Heart left ventricle (tissue), 16 donors: ENCODE measurements around the gene CENATAC. TPM values are rescaled to one million over a fixed set of nuclear protein-coding genes. Genes with fewer than 3 reads are reported as not detected.

Source experiments
- ATAC-seq, 4 donors: fragments of 200-7000 bp; cut with Tn5 transposase; one replicate each; pipeline ENCODE4 v1.9.1; 2020 to 2022; ENCODE audit warnings: moderate library complexity in 4 of 4, mild to moderate bottlenecking in 3 of 4, moderate number of reproducible peaks in 1 of 4
- DNase-seq, 5 donors: peaks; one replicate each; pipeline ENCODE4 v3.0.0-alpha.2; 2020
- H3K27ac ChIP-seq, 12 donors: fragments of 200-600 bp; sonication (generic) in 4 of 12; one replicate each; pipeline versions ENCODE4 v1.5.0 to v1.8.0; 2016 to 2022; ENCODE audit warnings: mild to moderate bottlenecking in 2 of 12
- H3K27me3 ChIP-seq, 9 donors: fragments of 200-600 bp; sonication (generic) in 2 of 9; one replicate each; pipeline versions ENCODE4 v1.5.1 to v1.8.0; 2016 to 2022; ENCODE audit warnings: mild to moderate bottlenecking in 3 of 9
- H3K36me3 ChIP-seq, 9 donors: fragments of 200-600 bp; sonication (generic) in 2 of 9; one replicate each; pipeline versions ENCODE4 v1.5.0 to v1.8.0; 2018 to 2022; ENCODE audit warnings: mild to moderate bottlenecking in 2 of 9
- H3K4me1 ChIP-seq, 12 donors: fragments of 200-600 bp; sonication (generic) in 4 of 12; one replicate each; pipeline versions ENCODE4 v1.5.0 to v1.8.0; 2016 to 2022; ENCODE audit warnings: mild to moderate bottlenecking in 3 of 12
- H3K4me3 ChIP-seq, 12 donors: fragments of 200-600 bp; sonication (generic) in 4 of 12; one replicate each; pipeline versions ENCODE4 v1.5.0 to v1.8.0; 2017 to 2022; ENCODE audit warnings: mild to moderate bottlenecking in 9 of 12, moderate library complexity in 4 of 12
- H3K9me3 ChIP-seq, 12 donors: fragments of 200-600 bp; sonication (generic) in 4 of 12; one replicate each; pipeline versions ENCODE4 v1.5.0 to v1.8.0; 2016 to 2022; ENCODE audit warnings: mild to moderate bottlenecking in 1 of 12
- CTCF ChIP-seq, 12 donors: fragments of 200-600 bp; sonication (generic) in 4 of 12; IDR thresholded peaks; one replicate each; pipeline versions ENCODE4 v1.5.0 to v1.8.0; 2018 to 2022; ENCODE audit warnings: antibody characterized with exemption in 12 of 12, mild to moderate bottlenecking in 5 of 12
- POLR2A ChIP-seq, 2 donors: fragments of 450-650 bp; IDR thresholded peaks; one replicate each; pipeline ENCODE4 v1.6.1; 2017; ENCODE audit warnings: antibody characterized with exemption in 2 of 2, mild to moderate bottlenecking in 2 of 2, moderate library complexity in 2 of 2
- WGBS, 4 donors: extraction: QIAGEN DNeasy Blood & Tissue Kit in 2 of 4; methylation state at CpG; one replicate each; pipeline versions ENCODE4 v1.1.5 to v1.1.7; 2013 to 2018; 5-methylcytosine and 5-hydroxymethylcytosine counted together
- intact Hi-C, 10 donors: fragments of 100-400 bp; cut with DNase I; formaldehyde crosslinking; loops; one replicate each; pipeline versions ENCODE4 v1.11.1 to v1.14.2; 2022
- polyA plus RNA-seq, 2 donors: library from polyadenylated mRNA; stranded (reverse); fragments of 200-250 nt; gene quantifications; one replicate each; pipeline ENCODE4 v1.2.3, GENCODE V29; 2013
- total RNA-seq, 9 donors: library from RNA; depleted of rRNA in 2 of 9; stranded (reverse); fragments of >200 nt in 2 of 9; fragmentation: NEBNext Ultra II Directional in 3 of 9; extraction: Animal tissue kit (Norgen Biotek cat#: 25700) in 3 of 9; gene quantifications; one replicate each; pipeline versions ENCODE4 v1.1.0 to v1.2.4, GENCODE V29; 2016 to 2023
- donor health status: ischemic (EF 13 %, LVEDD 7.1; RV severe dilation, severe dysfunction).
- donor health status: healthy with polysubstance abuse.
- donor health status: DM: no; HTN: yes; CAD: no.
- donor health status: DM: no; HTN: no; CAD: no.
- donor health status: ischemic (EF 25% LVEDD 6.9; RV normal size, moderate dysfunction).
- donor health status: ischemic (EF 25% LVEDD 5.7; RV mildly dilated, moderate dysfunction).
- donor health status: healthy.
- donor health status: DM: yes; HTN: yes; CAD: no.
- donor health status: ischemic (EF 35%, LVEDD 5.7; RV mildly dilated, moderate dysfunction).
- donor health status: nonischemic (EF 11% LVEDD 7.7; RV severe dilation, severe dysfunction).
- donor health status: DM: yes; HTN: yes; CAD: no.
- donor health status: PGD.
- donor health status: ischemic (EF 29% LVEDD 5.4; RV normal size, mild dysfunction).
- donor health status: nonischemic (EF 23%, LVEDD 6.1; RV moderate dilation, normal function).

CENATAC gene
- total and polyA plus RNA-seq, 11 donors: 7.9 to 27.3 (median 11.7) TPM

GRCh38 chr11:119046489-119046888 lies 48.6 kb downstream of the CENATAC start:
- no peaks in the 10 kb centered on the region for H3K9me3 ChIP-seq
- intact Hi-C loops: no loop called here
- TF ChIP-seq CTCF (IDR thresholded peaks at IDR 0.05): no peak
- TF ChIP-seq POLR2A (IDR thresholded peaks at IDR 0.05): no peak
- H3K27me3 ChIP-seq: no peaks in the 10 kb centered on the region
- H3K4me3 ChIP-seq: no peak overlapping the region
- H3K4me1 ChIP-seq: no peaks in the 10 kb centered on the region
- ATAC-seq (no peak), DNase-seq (no peak)
- H3K36me3 ChIP-seq: peaks cover 0 to 73% (median 67%) of the 10 kb centered on the region in 9 donors
- WGBS, 4 donors: 87 to 100% (median 96%) methylated on average over 6 of the region's 6 CpGs
- no peak overlapping the region for H3K27ac ChIP-seq

- 95 to 98% (median 96%) methylated on average over 6 of the region's 6 CpGs for WGBS, 4 donors
- intact Hi-C loops: no loop called here
Observed at GRCh38 chr11:119047205-119047604, 49.3 kb downstream of the CENATAC start.

GRCh38 chr11:119048644-119049043 lies 50.7 kb downstream of the CENATAC start:
- Histone ChIP-seq H3K36me3 (peaks cover 0 to 94% (median 89%) of the 10 kb centered on the region in 9 donors), H3K27ac (no peak overlapping the region), H3K27me3 (no peaks in the 10 kb centered on the region), H3K4me1 (no peaks in the 10 kb centered on the region), H3K4me3 (no peak overlapping the region), H3K9me3 (no peaks in the 10 kb centered on the region)
- intact Hi-C loops: no loop called here
- DNase-seq: no peak
- no peak for ATAC-seq
- 90 to 95% (median 94%) methylated on average over 9 of the region's 9 CpGs for WGBS, 4 donors
- TF ChIP-seq POLR2A (IDR thresholded peaks at IDR 0.05): no peak
- no peak for TF ChIP-seq CTCF (IDR thresholded peaks at IDR 0.05)

More at GRCh38 chr11:119047205-119047604, 49.3 kb downstream of the CENATAC start:
- Histone ChIP-seq H3K27me3 (no peaks in the 10 kb centered on the region), H3K4me1 (no peaks in the 10 kb centered on the region), H3K27ac (no peak overlapping the region), H3K9me3 (no peaks in the 10 kb centered on the region), H3K36me3 (peaks cover 0 to 80% (median 74%) of the 10 kb centered on the region in 9 donors), H3K4me3 (no peak overlapping the region)
- DNase-seq: no peak
- TF ChIP-seq CTCF (IDR thresholded peaks at IDR 0.05): no peak
- ATAC-seq: no peak

GRCh38 chr11:119049081-119049480 lies 51.1 kb downstream of the CENATAC start:
- DNase-seq (no peak), ATAC-seq (no peak)
- H3K36me3 ChIP-seq: peaks cover 0 to 99% (median 93%) of the 10 kb centered on the region in 9 donors
- intact Hi-C loops: no loop called here
- WGBS, 4 donors: 92 to 97% (median 94%) methylated on average over 6 to 7 of the region's 7 CpGs
- H3K27me3 ChIP-seq: no peaks in the 10 kb centered on the region
- H3K9me3 ChIP-seq: no peaks in the 10 kb centered on the region
- no peak for TF ChIP-seq CTCF (IDR thresholded peaks at IDR 0.05)
- no peak for TF ChIP-seq POLR2A (IDR thresholded peaks at IDR 0.05)
- no peak overlapping the region for H3K4me3 ChIP-seq
- H3K27ac ChIP-seq: no peak overlapping the region
- no peaks in the 10 kb centered on the region for H3K4me1 ChIP-seq
